DND-41 (cell line): ENCODE measurements around the gene KLK6.

Experiments
- ATAC-seq: fragments of 200-7000 bp; cut with Tn5 transposase; 3 replicates; pipeline ENCODE4 v1.9.1; 2021; ENCODE audit warnings: low read depth; ENCODE audit not compliant: insufficient read depth
- DNase-seq: peaks from one replicate; pipeline ENCODE4 v3.0.0-alpha.2; 2020
- H2AFZ ChIP-seq: 2 replicates; pipeline ENCODE4 v1.6.0; 2012; ENCODE audit warnings: low read depth, low read length
- H3K27ac ChIP-seq: 2 replicates; pipeline ENCODE4 v1.5.1; 2012; ENCODE audit warnings: low read length, inconsistent platforms
- H3K27me3 ChIP-seq: fragments of 200-600 bp; sonication (generic); 2 replicates; pipeline ENCODE4 v1.6.0; 2012; ENCODE audit warnings: low read length, mild to moderate bottlenecking, inconsistent platforms; ENCODE audit not compliant: insufficient read depth, poor library complexity
- H3K36me3 ChIP-seq: 2 replicates; pipeline ENCODE4 v1.5.1; 2012; ENCODE audit warnings: low read length, inconsistent platforms; ENCODE audit not compliant: insufficient read depth
- H3K4me1 ChIP-seq: 2 replicates; pipeline ENCODE4 v1.5.1; 2012; ENCODE audit warnings: mild to moderate bottlenecking, low read length; ENCODE audit not compliant: insufficient read depth
- H3K4me2 ChIP-seq: 2 replicates; pipeline ENCODE4 v1.6.0; 2012; ENCODE audit warnings: mild to moderate bottlenecking, moderate library complexity, low read length, inconsistent platforms; ENCODE audit not compliant: insufficient read depth
- H3K4me3 ChIP-seq, 2 experiments: fragments of 200-600 bp in 1 of 2; shearing (Covaris generic) in 1 of 2; 2 replicates each; pipeline ENCODE4 v1.5.1; 2012 to 2016; ENCODE audit warnings: inconsistent platforms in 2 of 2, low read length in 2 of 2, mild to moderate bottlenecking in 2 of 2, low read depth in 1 of 2, moderate library complexity in 1 of 2
- H3K79me2 ChIP-seq: 2 replicates; pipeline ENCODE4 v1.6.0; 2012; ENCODE audit warnings: low read length, inconsistent platforms; ENCODE audit not compliant: insufficient read depth
- H3K9ac ChIP-seq: 2 replicates; pipeline ENCODE4 v1.6.0; 2012; ENCODE audit warnings: low read depth, mild to moderate bottlenecking, inconsistent platforms, low read length, moderate library complexity
- H3K9me3 ChIP-seq: 2 replicates; pipeline ENCODE4 v1.5.1; 2012; ENCODE audit warnings: low read length, moderate library complexity, mild to moderate bottlenecking, inconsistent platforms; ENCODE audit not compliant: insufficient read depth, severe bottlenecking
- H4K20me1 ChIP-seq: 2 replicates; pipeline ENCODE4 v1.6.0; 2012; ENCODE audit warnings: low read length; ENCODE audit not compliant: insufficient read depth
- CTCF ChIP-seq: IDR thresholded peaks from 2 replicates; pipeline ENCODE4 v1.5.1; 2012; ENCODE audit warnings: borderline replicate concordance, low read length, moderate library complexity, mild to moderate bottlenecking; ENCODE audit not compliant: poor library complexity, severe bottlenecking; ENCODE audit errors: extremely low read depth
- EZH2 ChIP-seq: IDR thresholded peaks from 3 replicates; pipeline ENCODE4 v1.6.1; 2012; ENCODE audit warnings: borderline replicate concordance, low read depth, mild to moderate bottlenecking, moderate library complexity, low read length, inconsistent platforms; ENCODE audit not compliant: severe bottlenecking

Gene KLK6

GRCh38 chr19:50967929-50968715 is 1.3 kb downstream of the KLK6 start:
- Histone ChIP-seq H3K9me3 (no peaks in the 10 kb centered on the region), H3K79me2 (no peaks in the 10 kb centered on the region), H3K4me2 (no peak overlapping the region), H3K36me3 (no peaks in the 10 kb centered on the region), H3K27me3 (no peaks in the 10 kb centered on the region), H4K20me1 (0 out of 2 replicates have a peak, but pooled peaks cover 2% of the 10 kb centered on the region), H3K27ac (no peak overlapping the region), H2AFZ (no peak overlapping the region), H3K9ac (no peak overlapping the region), H3K4me3 (no peak overlapping the region), H3K4me1 (no peaks in the 10 kb centered on the region)
- DNase-seq = no peak
- TF ChIP-seq CTCF (no peak), EZH2 (no peak)
- ATAC-seq = no peak

GRCh38 chr19:50964266-50964665 is 5.1 kb downstream of the KLK6 start:
- H3K4me1 ChIP-seq = no peaks in the 10 kb centered on the region
- no peak for ATAC-seq

GRCh38 chr19:50963381-50963780 is 6.0 kb downstream of the KLK6 start:
- no peaks in the 10 kb centered on the region for H3K36me3 ChIP-seq
- H3K79me2 ChIP-seq = no peaks in the 10 kb centered on the region
- no peaks in the 10 kb centered on the region for H4K20me1 ChIP-seq
- DNase-seq = no peak
- no peaks in the 10 kb centered on the region for H3K4me1 ChIP-seq
- no peak for ATAC-seq
- no peak overlapping the region for H3K27ac ChIP-seq
- no peaks in the 10 kb centered on the region for H3K9me3 ChIP-seq
- no peak overlapping the region for H3K4me2 ChIP-seq
- no peak overlapping the region for H3K9ac ChIP-seq
- H2AFZ ChIP-seq = no peak overlapping the region
- H3K4me3 ChIP-seq = no peak overlapping the region
- no peaks in the 10 kb centered on the region for H3K27me3 ChIP-seq
- no peak for TF ChIP-seq EZH2
- no peak for TF ChIP-seq CTCF

More at GRCh38 chr19:50964266-50964665, 5.1 kb downstream of the KLK6 start:
- no peak for DNase-seq
- Histone ChIP-seq H3K4me2 (no peak overlapping the region), H3K36me3 (no peaks in the 10 kb centered on the region), H4K20me1 (no peaks in the 10 kb centered on the region), H3K27ac (no peak overlapping the region), H3K79me2 (no peaks in the 10 kb centered on the region), H3K9ac (no peak overlapping the region), H3K27me3 (no peaks in the 10 kb centered on the region), H3K9me3 (no peaks in the 10 kb centered on the region), H2AFZ (no peak overlapping the region), H3K4me3 (no peak overlapping the region)
- TF ChIP-seq CTCF (no peak), EZH2 (no peak)
